ENCODE results near the gene FADD.

Gene FADD

GRCh38 chr11:70233962-70234361 lies 30.9 kb downstream of the FADD start:
- no peak for DNase-seq (ENCODE audit: low spot score)

- DNase-seq (ENCODE audit: low spot score): no peak
Observed at GRCh38 chr11:70240337-70240736, 37.2 kb downstream of the FADD start.

- DNase-seq (ENCODE audit: low spot score): no peak
Observed at GRCh38 chr11:70241709-70242108, 38.6 kb downstream of the FADD start.

- no peak for DNase-seq (ENCODE audit: low spot score)
Observed at GRCh38 chr11:70242885-70243284, 39.8 kb downstream of the FADD start.

- DNase-seq (ENCODE audit: low spot score): peak; percentile 48
Observed at GRCh38 chr11:70243912-70244652, 41.0 kb downstream of the FADD start.

GRCh38 chr11:70244698-70245097 lies 41.6 kb downstream of the FADD start:
- peak; percentile 74 for DNase-seq (ENCODE audit: low spot score)

- no peak for DNase-seq (ENCODE audit: low spot score)
Observed at GRCh38 chr11:70246196-70246595, 43.1 kb downstream of the FADD start.

GRCh38 chr11:70247042-70247709 lies 44.1 kb downstream of the FADD start:
- DNase-seq (ENCODE audit: low spot score): no peak

GRCh38 chr11:70247710-70248072 lies 44.6 kb downstream of the FADD start:
- no peak for DNase-seq (ENCODE audit: low spot score)

GRCh38 chr11:70250876-70251658 lies 48.0 kb downstream of the FADD start:
- DNase-seq (ENCODE audit: low spot score): no peak

GRCh38 chr11:70251659-70252321 lies 48.7 kb downstream of the FADD start:
- DNase-seq (ENCODE audit: low spot score): no peak

- DNase-seq (ENCODE audit: low spot score): no peak
Observed at GRCh38 chr11:70252844-70253243, 49.7 kb downstream of the FADD start.

GRCh38 chr11:70255477-70256116 lies 52.5 kb downstream of the FADD start:
- no peak for DNase-seq (ENCODE audit: low spot score)

All from AG08396 (cell line).